Measurements from ENCODE around the gene LIMCH1. TPM values are rescaled to one million over a fixed set of nuclear protein-coding genes. Genes with fewer than 3 reads are reported as not detected.
"Not testable (repeated sequence)": the region's sequence is repeated elsewhere in the genome, so short reads cannot be mapped to it uniquely, and the experiment has no call there.

LIMCH1 gene
- total RNA-seq, 1 donor from 2014 or later: not detected

GRCh38 chr4:41725254-41725653, 187.3 kb downstream of the LIMCH1 start:
- Mint-ChIP-seq H3K27me3 (ENCODE audit: low read depth) (peaks cover 4% of the 10 kb centered on the region), H3K4me1 (ENCODE audit: low read depth) (no peaks in the 10 kb centered on the region), H3K36me3 (ENCODE audit: low read depth) (no peaks in the 10 kb centered on the region), H3K4me3 (ENCODE audit: low read depth) (no peak overlapping the region), H3K9me3 (peaks cover 12% of the 10 kb centered on the region), H3K27ac (no peak overlapping the region)
- DNase-seq (ENCODE audit: low spot score): no peak
- intact Hi-C loops (cut with micrococcal nuclease): no loop called here

- Mint-ChIP-seq H3K27me3 (ENCODE audit: low read depth) (peaks cover 5% of the 10 kb centered on the region), H3K4me1 (ENCODE audit: low read depth) (no peaks in the 10 kb centered on the region), H3K27ac (no peak overlapping the region), H3K9me3 (peaks cover 12% of the 10 kb centered on the region), H3K36me3 (ENCODE audit: low read depth) (no peaks in the 10 kb centered on the region), H3K4me3 (ENCODE audit: low read depth) (no peak overlapping the region)
- DNase-seq (ENCODE audit: low spot score): no peak
- intact Hi-C loops (cut with micrococcal nuclease): no loop called here
Measured at GRCh38 chr4:41727861-41728572, 190.1 kb downstream of the LIMCH1 start.

- H3K27me3 Mint-ChIP-seq (ENCODE audit: low read depth): peaks cover 5% of the 10 kb centered on the region
- no peak overlapping the region for H3K27ac Mint-ChIP-seq
- no peak for DNase-seq (ENCODE audit: low spot score)
- H3K36me3 Mint-ChIP-seq (ENCODE audit: low read depth): no peaks in the 10 kb centered on the region
- no peaks in the 10 kb centered on the region for H3K4me1 Mint-ChIP-seq (ENCODE audit: low read depth)
- H3K4me3 Mint-ChIP-seq (ENCODE audit: low read depth): no peak overlapping the region
- H3K9me3 Mint-ChIP-seq: peaks cover 12% of the 10 kb centered on the region
- intact Hi-C loops (cut with micrococcal nuclease): no loop called here
Measured at GRCh38 chr4:41728573-41728913, 190.6 kb downstream of the LIMCH1 start.

- Mint-ChIP-seq H3K27ac (no peak overlapping the region), H3K27me3 (ENCODE audit: low read depth) (peaks cover 5% of the 10 kb centered on the region), H3K4me3 (ENCODE audit: low read depth) (no peak overlapping the region), H3K9me3 (no peaks in the 10 kb centered on the region), H3K36me3 (ENCODE audit: low read depth) (no peaks in the 10 kb centered on the region), H3K4me1 (ENCODE audit: low read depth) (no peaks in the 10 kb centered on the region)
- intact Hi-C loops (cut with micrococcal nuclease): no loop called here
- DNase-seq (ENCODE audit: low spot score): no peak
Measured at GRCh38 chr4:41731569-41732126, 193.7 kb downstream of the LIMCH1 start.

- no peak overlapping the region for H3K27ac Mint-ChIP-seq
- H3K4me3 Mint-ChIP-seq (ENCODE audit: low read depth): no peak overlapping the region
- no peaks in the 10 kb centered on the region for H3K36me3 Mint-ChIP-seq (ENCODE audit: low read depth)
- intact Hi-C loops (cut with micrococcal nuclease): no loop called here
- H3K27me3 Mint-ChIP-seq (ENCODE audit: low read depth): peaks cover 5% of the 10 kb centered on the region
- DNase-seq (ENCODE audit: low spot score): no peak
- H3K9me3 Mint-ChIP-seq: no peaks in the 10 kb centered on the region
- no peaks in the 10 kb centered on the region for H3K4me1 Mint-ChIP-seq (ENCODE audit: low read depth)
Measured at GRCh38 chr4:41734371-41734770, 196.4 kb downstream of the LIMCH1 start.

GRCh38 chr4:41737491-41737890, 199.5 kb downstream of the LIMCH1 start:
- H3K27ac Mint-ChIP-seq; intact Hi-C loops (cut with micrococcal nuclease); H3K9me3 Mint-ChIP-seq; H3K4me1 Mint-ChIP-seq (ENCODE audit: low read depth); H3K36me3 Mint-ChIP-seq (ENCODE audit: low read depth); H3K27me3 Mint-ChIP-seq (ENCODE audit: low read depth); H3K4me3 Mint-ChIP-seq (ENCODE audit: low read depth); DNase-seq (ENCODE audit: low spot score): not testable (repeated sequence)

GRCh38 chr4:41741354-41741753, 203.4 kb downstream of the LIMCH1 start:
- intact Hi-C loops (cut with micrococcal nuclease): no loop called here
- H3K36me3 Mint-ChIP-seq (ENCODE audit: low read depth): peaks cover 10% of the 10 kb centered on the region
- H3K27ac Mint-ChIP-seq: no peak overlapping the region
- no peak overlapping the region for H3K4me3 Mint-ChIP-seq (ENCODE audit: low read depth)
- H3K27me3 Mint-ChIP-seq (ENCODE audit: low read depth): peaks cover 26% of the 10 kb centered on the region
- no peaks in the 10 kb centered on the region for H3K4me1 Mint-ChIP-seq (ENCODE audit: low read depth)
- no peak for DNase-seq (ENCODE audit: low spot score)
- peaks cover 5% of the 10 kb centered on the region for H3K9me3 Mint-ChIP-seq

GRCh38 chr4:41744572-41745291, 206.8 kb downstream of the LIMCH1 start:
- no peak for DNase-seq (ENCODE audit: low spot score)
- peaks cover 5% of the 10 kb centered on the region for H3K9me3 Mint-ChIP-seq
- intact Hi-C loops (cut with micrococcal nuclease): no loop called here
- no peaks in the 10 kb centered on the region for H3K4me1 Mint-ChIP-seq (ENCODE audit: low read depth)
- H3K36me3 Mint-ChIP-seq (ENCODE audit: low read depth): peaks cover 10% of the 10 kb centered on the region
- H3K27me3 Mint-ChIP-seq (ENCODE audit: low read depth): peaks cover 58% of the 10 kb centered on the region
- no peak overlapping the region for H3K27ac Mint-ChIP-seq
- H3K4me3 Mint-ChIP-seq (ENCODE audit: low read depth): no peak overlapping the region

- intact Hi-C loops (cut with micrococcal nuclease): no loop called here
- no peaks in the 10 kb centered on the region for H3K4me1 Mint-ChIP-seq (ENCODE audit: low read depth)
- peaks cover 10% of the 10 kb centered on the region for H3K36me3 Mint-ChIP-seq (ENCODE audit: low read depth)
- peaks cover 5% of the 10 kb centered on the region for H3K9me3 Mint-ChIP-seq
- DNase-seq (ENCODE audit: low spot score): no peak
- H3K27ac Mint-ChIP-seq: no peak overlapping the region
- H3K4me3 Mint-ChIP-seq (ENCODE audit: low read depth): no peak overlapping the region
- H3K27me3 Mint-ChIP-seq (ENCODE audit: low read depth): peaks cover 65% of the 10 kb centered on the region
Measured at GRCh38 chr4:41745292-41746024, 207.5 kb downstream of the LIMCH1 start.

- DNase-seq (ENCODE audit: low spot score): no peak
- Mint-ChIP-seq H3K4me3 (ENCODE audit: low read depth) (no peak overlapping the region), H3K4me1 (ENCODE audit: low read depth) (no peaks in the 10 kb centered on the region), H3K9me3 (peaks cover 5% of the 10 kb centered on the region), H3K27me3 (ENCODE audit: low read depth) (peaks cover 69% of the 10 kb centered on the region), H3K27ac (no peak overlapping the region), H3K36me3 (ENCODE audit: low read depth) (peaks cover 10% of the 10 kb centered on the region)
- intact Hi-C loops (cut with micrococcal nuclease): no loop called here
Measured at GRCh38 chr4:41746025-41746439, 208.1 kb downstream of the LIMCH1 start.

- H3K4me3 Mint-ChIP-seq (ENCODE audit: low read depth): no peak overlapping the region
- intact Hi-C loops (cut with micrococcal nuclease): no loop called here
- H3K27me3 Mint-ChIP-seq (ENCODE audit: low read depth): peaks cover 73% of the 10 kb centered on the region
- H3K4me1 Mint-ChIP-seq (ENCODE audit: low read depth): peaks cover 1% of the 10 kb centered on the region
- peaks cover 10% of the 10 kb centered on the region for H3K36me3 Mint-ChIP-seq (ENCODE audit: low read depth)
- peaks cover 5% of the 10 kb centered on the region for H3K9me3 Mint-ChIP-seq
- no peak overlapping the region for H3K27ac Mint-ChIP-seq
- DNase-seq (ENCODE audit: low spot score): no peak
Measured at GRCh38 chr4:41746440-41747229, 208.7 kb downstream of the LIMCH1 start.
